ENCODE data around the gene BTBD18. TPM values are rescaled to one million over a fixed set of nuclear protein-coding genes. Genes with fewer than 3 reads are reported as not detected.
A peak's percentile ranks its signal among the peaks of the same experiment; 100 is the strongest.

BTBD18 gene
- total and polyA plus RNA-seq, 2 of the 13 experiments (the other 11 are each of a cell fraction or from before 2014, with no cell fraction given) = not detected

GRCh38 chr11:57711414-57712255, 40.0 kb downstream of the BTBD18 start, which contains the start of gene MED19 (continued):
- TF ChIP-seq U2AF1 (optimal IDR thresholded peaks at IDR 0.05; ENCODE audit: low read depth, low read length) (no peak), ZNF724P (CRISPR knock-in tag; IDR thresholded peaks at IDR 0.05; ENCODE audit: borderline replicate concordance) (0 out of 2 replicates have a peak, but pooled peaks have one; percentile 37), GABPA (IDR thresholded peaks at IDR 0.05; ENCODE audit: low read depth, low read length) (no peak), GABPA (CRISPR knock-in tag; IDR thresholded peaks at IDR 0.05; ENCODE audit: low read depth) (no peak), DBP (CRISPR knock-in tag; IDR thresholded peaks at IDR 0.05; ENCODE audit: not compliant biosample characterization) (no peak), DR1 (CRISPR knock-in tag; IDR thresholded peaks at IDR 0.05) (peak; percentile 50), ZBTB4 (CRISPR knock-in tag; IDR thresholded peaks at IDR 0.05; ENCODE audit: borderline replicate concordance) (0 out of 2 replicates have a peak, but pooled peaks have one; percentile 4), ZNF770 (CRISPR knock-in tag; IDR thresholded peaks at IDR 0.05) (no peak), SIN3A (IDR thresholded peaks at IDR 0.05; ENCODE audit: borderline replicate concordance, low read depth, low read length) (peak; percentile 61; the same call in 1 of the 2 replicates), ZGPAT (CRISPR knock-in tag; IDR thresholded peaks at IDR 0.05) (no peak; the same call in 1 of the 2 replicates), ZSCAN12 (CRISPR knock-in tag; IDR thresholded peaks at IDR 0.05) (no peak), RFX3 (CRISPR knock-in tag; IDR thresholded peaks at IDR 0.05) (peak; percentile 83), JUND (CRISPR knock-in tag; IDR thresholded peaks at IDR 0.05) (no peak), ZNF562 (CRISPR knock-in tag; IDR thresholded peaks at IDR 0.05; ENCODE audit: borderline replicate concordance) (no peak), SMARCE1 (IDR thresholded peaks at IDR 0.05; ENCODE audit: borderline replicate concordance) (no peak), SNRNP70 (IDR thresholded peaks at IDR 0.05; ENCODE audit: low read depth, low read length) (no peak), ZNF430 (CRISPR knock-in tag; IDR thresholded peaks at IDR 0.05) (peak; percentile 47; the same call in 1 of the 2 replicates), ZC3H4 (CRISPR knock-in tag; IDR thresholded peaks at IDR 0.05; ENCODE audit: borderline replicate concordance) (no peak), RARG (CRISPR knock-in tag; IDR thresholded peaks at IDR 0.05; ENCODE audit: low read depth) (no peak), ZNF33B (CRISPR knock-in tag; IDR thresholded peaks at IDR 0.05) (peak; percentile 51; the same call in 1 of the 2 replicates)

All from HepG2 (cell line).